Testis (tissue), 3 donors: ENCODE measurements around the gene ZNF135. TPM values are rescaled to one million over a fixed set of nuclear protein-coding genes. Genes with fewer than 3 reads are reported as not detected.

ENCODE experiments used
- DNase-seq: peaks from one replicate; pipeline ENCODE4 v3.0.0-alpha.2; 2019
- H3K27ac ChIP-seq, 2 donors: fragments of 200-600 bp; sonication (generic); one replicate each; pipeline ENCODE4 v1.5.1; 2019
- H3K27me3 ChIP-seq: fragments of 200-600 bp; sonication (generic); one replicate; pipeline ENCODE4 v1.5.1; 2019
- H3K36me3 ChIP-seq: fragments of 200-600 bp; sonication (generic); one replicate; pipeline ENCODE4 v1.5.1; 2017; ENCODE audit warnings: low read depth; ENCODE audit errors: missing control alignments
- H3K4me1 ChIP-seq: fragments of 200-600 bp; sonication (generic); one replicate; pipeline ENCODE4 v1.5.1; 2019
- H3K4me3 ChIP-seq, 2 donors: fragments of 200-600 bp; sonication (generic); one replicate each; pipeline ENCODE4 v1.5.1; 2017 to 2019
- H3K9me3 ChIP-seq: fragments of 200-600 bp; sonication (generic); one replicate; pipeline ENCODE4 v1.5.1; 2017
- CTCF ChIP-seq, 3 experiments: fragments of 450-650 bp in 2 of 3; fragments of 200-600 bp in 1 of 3; sonication (generic) in 1 of 3; IDR thresholded peaks; one replicate each; pipeline ENCODE4 v1.5.1; 2016 to 2019; ENCODE audit warnings: antibody characterized with exemption in 3 of 3, mild to moderate bottlenecking in 2 of 3, moderate library complexity in 1 of 3
- POLR2A ChIP-seq: fragments of 450-650 bp; IDR thresholded peaks from one replicate; pipeline ENCODE4 v1.6.1; 2017; ENCODE audit warnings: antibody characterized with exemption, mild to moderate bottlenecking, moderate library complexity
- WGBS, 2 donors: methylation state at CpG; one replicate each; pipeline ENCODE4 v1.1.5; 2018; 5-methylcytosine and 5-hydroxymethylcytosine counted together
- intact Hi-C: fragments of 100-400 bp; cut with DNase I; formaldehyde crosslinking; loops from one replicate; pipeline ENCODE4 v1.15.1; 2023; ENCODE audit warnings: low total_unique reads
- polyA plus RNA-seq: library from polyadenylated mRNA; stranded (reverse); fragments of 350-450 nt; fragmentation: Illumina TruSeq; extraction: RNeasy Lipid Tissue Mini Kit (QIAGEN cat#74804); gene quantifications from one replicate; pipeline ENCODE4 v1.2.3, GENCODE V29; 2014; ENCODE audit warnings: low read depth, low replicate concordance; ENCODE audit not compliant: insufficient read depth
- total RNA-seq, 2 donors: library from RNA; depleted of rRNA; stranded (reverse); fragments of >200 nt; gene quantifications; one replicate each; pipeline ENCODE4 v1.2.3, GENCODE V29; 2016

Gene ZNF135
- total and polyA plus RNA-seq, 3 donors from 2014 or later = 14.5 to 33.7 (median 19.1) TPM

- no peak for DNase-seq
- TF ChIP-seq POLR2A (no peak), CTCF (IDR thresholded peaks at IDR 0.05) (no peak)
- WGBS, 2 donors = 29 to 34% methylated on average over 5 of the region's 5 CpGs
Measured at GRCh38 chr19:58014141-58014540, 44.9 kb upstream of the ZNF135 start.

GRCh38 chr19:58020129-58020528 is 39.0 kb upstream of the ZNF135 start:
- H3K4me1 ChIP-seq = no peaks in the 10 kb centered on the region
- H3K27ac ChIP-seq = no peak overlapping the region
- 71 to 77% methylated on average over 5 to 7 of the region's 7 CpGs for WGBS, 2 donors
- no peak for TF ChIP-seq POLR2A
- no peak for TF ChIP-seq CTCF (IDR thresholded peaks at IDR 0.05)
- no peaks in the 10 kb centered on the region for H3K9me3 ChIP-seq
- H3K4me3 ChIP-seq = no peak overlapping the region
- no peak for DNase-seq
- intact Hi-C loops = loop anchor here (10.0 kb wide), 1 partner anchor 135 kb away; the partner anchor contains the start of gene ZNF329
- H3K36me3 ChIP-seq = no peaks in the 10 kb centered on the region
- no peaks in the 10 kb centered on the region for H3K27me3 ChIP-seq

More at GRCh38 chr19:58014141-58014540, 44.9 kb upstream of the ZNF135 start:
- Histone ChIP-seq H3K27me3 (no peaks in the 10 kb centered on the region), H3K9me3 (no peaks in the 10 kb centered on the region), H3K36me3 (no peaks in the 10 kb centered on the region), H3K4me1 (no peaks in the 10 kb centered on the region), H3K27ac (no peak overlapping the region), H3K4me3 (no peak overlapping the region)
- intact Hi-C loops = no loop called here

- DNase-seq = peak; percentile 80
Measured at GRCh38 chr19:58021541-58022282, 37.4 kb upstream of the ZNF135 start.

GRCh38 chr19:58022283-58022660 is 36.8 kb upstream of the ZNF135 start:
- no peak for DNase-seq
- Histone ChIP-seq H3K4me1 (no peaks in the 10 kb centered on the region), H3K27ac (no peak overlapping the region), H3K4me3 (no peak overlapping the region), H3K36me3 (no peaks in the 10 kb centered on the region), H3K9me3 (no peaks in the 10 kb centered on the region), H3K27me3 (no peaks in the 10 kb centered on the region)
- 40 to 57% methylated on average over 4 of the region's 4 CpGs for WGBS, 2 donors
- TF ChIP-seq POLR2A (no peak), CTCF (IDR thresholded peaks at IDR 0.05) (no peak)
- intact Hi-C loops = loop anchor here (10.0 kb wide), 1 partner anchor 133 kb away; the partner anchor contains the start of gene ZNF329

More at GRCh38 chr19:58021541-58022282, 37.4 kb upstream of the ZNF135 start:
- Histone ChIP-seq H3K9me3 (no peaks in the 10 kb centered on the region), H3K36me3 (no peaks in the 10 kb centered on the region), H3K4me1 (no peaks in the 10 kb centered on the region), H3K27ac (no peak overlapping the region), H3K4me3 (peak overlapping the region in 1 of 2 donors; percentile 18), H3K27me3 (no peaks in the 10 kb centered on the region)
- intact Hi-C loops = loop anchor here (10.0 kb wide), 1 partner anchor 133 kb away; the partner anchor contains the start of gene ZNF329
- WGBS, 2 donors = 36 to 50% methylated on average over 30 of the region's 30 CpGs
- TF ChIP-seq POLR2A = no peak
- peak; percentile 56 to 69 (median 66) for TF ChIP-seq CTCF (IDR thresholded peaks at IDR 0.05)
